Upper lobe of left lung (tissue), 4 donors: Measurements from ENCODE around the gene PAWR.

Experiments used
- POLR2A ChIP-seq, 4 donors: fragments of 450-650 bp; IDR thresholded peaks; one replicate each; pipeline ENCODE4 v1.5.1; 2016 to 2017; ENCODE audit warnings: antibody characterized with exemption in 4 of 4, mild to moderate bottlenecking in 2 of 4
- POLR2AphosphoS5 ChIP-seq, 2 donors: sonication (generic); formaldehyde crosslinking; IDR thresholded peaks; one replicate each; pipeline ENCODE4 v1.5.1; 2017; ENCODE audit warnings: antibody characterized with exemption in 2 of 2
- TF ChIP-seq, protein P1 (sequence below), 6 experiments: fragments of 450-650 bp in 4 of 6; fragments of 200-600 bp in 2 of 6; sonication (generic) in 2 of 6; IDR thresholded peaks; one replicate each; pipeline ENCODE4 v1.5.1; 2016 to 2019; ENCODE audit warnings: antibody characterized with exemption in 6 of 6

- TF ChIP-seq, protein P1, sequence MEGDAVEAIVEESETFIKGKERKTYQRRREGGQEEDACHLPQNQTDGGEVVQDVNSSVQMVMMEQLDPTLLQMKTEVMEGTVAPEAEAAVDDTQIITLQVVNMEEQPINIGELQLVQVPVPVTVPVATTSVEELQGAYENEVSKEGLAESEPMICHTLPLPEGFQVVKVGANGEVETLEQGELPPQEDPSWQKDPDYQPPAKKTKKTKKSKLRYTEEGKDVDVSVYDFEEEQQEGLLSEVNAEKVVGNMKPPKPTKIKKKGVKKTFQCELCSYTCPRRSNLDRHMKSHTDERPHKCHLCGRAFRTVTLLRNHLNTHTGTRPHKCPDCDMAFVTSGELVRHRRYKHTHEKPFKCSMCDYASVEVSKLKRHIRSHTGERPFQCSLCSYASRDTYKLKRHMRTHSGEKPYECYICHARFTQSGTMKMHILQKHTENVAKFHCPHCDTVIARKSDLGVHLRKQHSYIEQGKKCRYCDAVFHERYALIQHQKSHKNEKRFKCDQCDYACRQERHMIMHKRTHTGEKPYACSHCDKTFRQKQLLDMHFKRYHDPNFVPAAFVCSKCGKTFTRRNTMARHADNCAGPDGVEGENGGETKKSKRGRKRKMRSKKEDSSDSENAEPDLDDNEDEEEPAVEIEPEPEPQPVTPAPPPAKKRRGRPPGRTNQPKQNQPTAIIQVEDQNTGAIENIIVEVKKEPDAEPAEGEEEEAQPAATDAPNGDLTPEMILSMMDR (IDR thresholded peaks at IDR 0.05), result peak; percentile 48 to 76 (median 64)
- no peak for TF ChIP-seq POLR2A (IDR thresholded peaks at IDR 0.05)
- peak in 1 of 2 donors; percentile 53 for TF ChIP-seq POLR2AphosphoS5 (IDR thresholded peaks at IDR 0.05)
These were observed 142.8 kb downstream of the PAWR start for GRCh38 chr12:79547735-79548609.
